HEK293 (cell line): ENCODE results near the gene OR51E1.

Source experiments
- CTCF ChIA-PET: fragments of 350-600 bp; formaldehyde crosslinking; extraction: SDS; loops from one replicate; lab custom pipeline; 2021; ENCODE audit warnings: antibody characterized with exemption; lab: Yijun Ruan, JAX
- POLR2A ChIA-PET: fragments of 300-600 bp; formaldehyde crosslinking; extraction: SDS; loops from one replicate; lab custom pipeline; 2020; ENCODE audit warnings: antibody characterized with exemption, inconsistent platforms; lab: Yijun Ruan, JAX
- H3K27ac ChIP-seq: fragments of 200-500 bp; sonication (Bioruptor generic); 2 replicates; pipeline ENCODE4 v1.5.1; 2014; ENCODE audit warnings: low read depth, low read length, control low read depth, inconsistent platforms; ENCODE audit errors: extremely low read depth
- H3K36me3 ChIP-seq, 2 experiments: fragments of 200-500 bp in 1 of 2; sonication (Bioruptor generic) in 1 of 2; 1 replicate in 1 of 2; 2 replicates in 1 of 2; pipeline ENCODE4 v1.5.1; 2014 to 2017; ENCODE audit warnings: inconsistent platforms in 2 of 2, low read length in 2 of 2; ENCODE audit not compliant: control insufficient read depth in 2 of 2, insufficient read depth in 1 of 2
- H3K4me1 ChIP-seq: fragments of 200-500 bp; sonication (Bioruptor generic); 2 replicates; pipeline ENCODE4 v1.5.1; 2014; ENCODE audit warnings: mild to moderate bottlenecking, low read length, inconsistent platforms; ENCODE audit not compliant: control insufficient read depth, insufficient read depth
- H3K4me3 ChIP-seq: 2 replicates; pipeline ENCODE4 v1.5.1; 2011; ENCODE audit warnings: low read depth, mild to moderate bottlenecking, control low read depth, low read length, moderate library complexity
- H3K9me3 ChIP-seq: fragments of 200-500 bp; sonication (Bioruptor generic); 2 replicates; pipeline ENCODE4 v1.5.1; 2014; ENCODE audit warnings: low read depth, low read length, inconsistent platforms; ENCODE audit not compliant: control insufficient read depth, insufficient read depth
- ELK4 ChIP-seq: IDR thresholded peaks from 2 replicates; pipeline ENCODE4 v1.6.1; 2011; ENCODE audit warnings: mild to moderate bottlenecking, low read depth, low read length, borderline replicate concordance
- GLI2 ChIP-seq: fragments of 450-650 bp; formaldehyde crosslinking; IDR thresholded peaks from 2 replicates; pipeline ENCODE4; 2017; ENCODE audit warnings: missing biosample characterization, missing genetic modification characterization, low read depth, borderline replicate concordance
- IKZF3 ChIP-seq: fragments of 450-650 bp; IDR thresholded peaks from 2 replicates; pipeline ENCODE4 v1.5.0; 2018; ENCODE audit warnings: missing biosample characterization, mild to moderate bottlenecking, missing genetic modification characterization, moderate library complexity
- KLF10 ChIP-seq: fragments of 450-650 bp; IDR thresholded peaks from 2 replicates; pipeline ENCODE4 v1.5.1; 2018; ENCODE audit warnings: missing biosample characterization, mild to moderate bottlenecking, missing genetic modification characterization
- TRIM28 ChIP-seq: IDR thresholded peaks from 2 replicates; pipeline ENCODE4 v1.6.1; 2011; ENCODE audit warnings: low read length, control low read depth, borderline replicate concordance
- YY1 ChIP-seq: fragments of 450-650 bp; formaldehyde crosslinking; IDR thresholded peaks from 2 replicates; pipeline ENCODE4 v1.5.1; 2018; ENCODE audit warnings: missing biosample characterization, missing genetic modification characterization
- ZBTB21 ChIP-seq: fragments of 450-650 bp; formaldehyde crosslinking; IDR thresholded peaks from 2 replicates; pipeline ENCODE4 v1.5.1; 2017; ENCODE audit warnings: missing biosample characterization, missing genetic modification characterization
- ZBTB26 ChIP-seq: fragments of 450-650 bp; formaldehyde crosslinking; optimal IDR thresholded peaks from 2 replicates; pipeline ENCODE3; 2016; ENCODE audit warnings: missing biosample characterization, mild to moderate bottlenecking, missing genetic modification characterization
- ZBTB48 ChIP-seq: fragments of 450-650 bp; formaldehyde crosslinking; IDR thresholded peaks from 2 replicates; pipeline ENCODE4 v1.5.1; 2016; ENCODE audit warnings: missing biosample characterization, missing genetic modification characterization
- ZBTB7A ChIP-seq: fragments of 450-650 bp; formaldehyde crosslinking; IDR thresholded peaks from 2 replicates; pipeline ENCODE4 v1.5.1; 2016; ENCODE audit warnings: low read depth, missing biosample characterization, missing genetic modification characterization
- ZBTB8A ChIP-seq: fragments of 450-650 bp; formaldehyde crosslinking; IDR thresholded peaks from 2 replicates; pipeline ENCODE4 v1.5.1; 2016; ENCODE audit warnings: missing biosample characterization, missing genetic modification characterization
- ZFP41 ChIP-seq: fragments of 450-650 bp; formaldehyde crosslinking; IDR thresholded peaks from 2 replicates; pipeline ENCODE4 v1.5.1; 2016; ENCODE audit warnings: missing biosample characterization, missing genetic modification characterization, borderline replicate concordance
- ZIC2 ChIP-seq: fragments of 450-650 bp; formaldehyde crosslinking; IDR thresholded peaks from 2 replicates; pipeline ENCODE4 v1.5.1; 2016; ENCODE audit warnings: missing biosample characterization, missing genetic modification characterization
- ZNF132 ChIP-seq: fragments of 450-650 bp; formaldehyde crosslinking; IDR thresholded peaks from 2 replicates; pipeline ENCODE4 v1.5.1; 2017; ENCODE audit warnings: missing biosample characterization, missing genetic modification characterization, borderline replicate concordance
- ZNF140 ChIP-seq: fragments of 450-650 bp; formaldehyde crosslinking; IDR thresholded peaks from 2 replicates; pipeline ENCODE4 v1.5.1; 2016; ENCODE audit warnings: missing biosample characterization, missing genetic modification characterization
- ZNF169 ChIP-seq: fragments of 450-650 bp; formaldehyde crosslinking; IDR thresholded peaks from 2 replicates; pipeline ENCODE4 v1.5.1; 2016; ENCODE audit warnings: missing biosample characterization, missing genetic modification characterization
- ZNF184 ChIP-seq: fragments of 450-650 bp; IDR thresholded peaks from 2 replicates; pipeline ENCODE4 v1.5.1; 2018; ENCODE audit warnings: missing biosample characterization, mild to moderate bottlenecking, missing genetic modification characterization
- ZNF19 ChIP-seq: fragments of 450-650 bp; formaldehyde crosslinking; IDR thresholded peaks from 2 replicates; pipeline ENCODE4; 2016; ENCODE audit warnings: missing biosample characterization, missing genetic modification characterization, low read depth
- ZNF2 ChIP-seq: fragments of 450-650 bp; formaldehyde crosslinking; IDR thresholded peaks from 2 replicates; pipeline ENCODE4 v1.5.1; 2016; ENCODE audit warnings: missing biosample characterization, missing genetic modification characterization
- ZNF23 ChIP-seq: fragments of 450-650 bp; formaldehyde crosslinking; IDR thresholded peaks from 2 replicates; pipeline ENCODE4 v1.5.1; 2016; ENCODE audit warnings: missing biosample characterization, missing genetic modification characterization, borderline replicate concordance
- ZNF449 ChIP-seq: fragments of 450-650 bp; formaldehyde crosslinking; IDR thresholded peaks from 2 replicates; pipeline ENCODE4 v1.5.1; 2017; ENCODE audit warnings: missing biosample characterization, mild to moderate bottlenecking, missing genetic modification characterization, moderate library complexity
- ZNF473 ChIP-seq: fragments of 450-650 bp; formaldehyde crosslinking; IDR thresholded peaks from 2 replicates; pipeline ENCODE4 v1.5.1; 2017; ENCODE audit warnings: missing biosample characterization, missing genetic modification characterization
- ZNF510 ChIP-seq: fragments of 450-650 bp; formaldehyde crosslinking; IDR thresholded peaks from 2 replicates; pipeline ENCODE4 v1.5.1; 2018; ENCODE audit warnings: mild to moderate bottlenecking, missing genetic modification characterization, missing biosample characterization; ENCODE audit not compliant: insufficient replicate concordance
- ZNF530 ChIP-seq: fragments of 450-650 bp; formaldehyde crosslinking; IDR thresholded peaks from 2 replicates; pipeline ENCODE4 v1.5.1; 2016; ENCODE audit warnings: low read depth, missing biosample characterization, missing genetic modification characterization
- ZNF629 ChIP-seq: fragments of 450-650 bp; formaldehyde crosslinking; IDR thresholded peaks from 2 replicates; pipeline ENCODE4 v1.5.1; 2017; ENCODE audit warnings: missing biosample characterization, missing genetic modification characterization
- ZNF664 ChIP-seq: fragments of 450-650 bp; formaldehyde crosslinking; IDR thresholded peaks from 2 replicates; pipeline ENCODE4 v1.5.1; 2016; ENCODE audit warnings: missing biosample characterization, missing genetic modification characterization
- ZNF704 ChIP-seq: fragments of 450-650 bp; formaldehyde crosslinking; IDR thresholded peaks from 2 replicates; pipeline ENCODE4 v1.5.1; 2016; ENCODE audit warnings: missing biosample characterization, missing genetic modification characterization
- ZNF747 ChIP-seq: fragments of 450-650 bp; formaldehyde crosslinking; IDR thresholded peaks from 2 replicates; pipeline ENCODE4 v1.5.1; 2016; ENCODE audit warnings: missing biosample characterization, missing genetic modification characterization
- ZNF76 ChIP-seq: fragments of 450-650 bp; formaldehyde crosslinking; IDR thresholded peaks from 2 replicates; pipeline ENCODE4; 2016; ENCODE audit warnings: low read depth, missing biosample characterization, missing genetic modification characterization, borderline replicate concordance
- ZNF777 ChIP-seq: fragments of 450-650 bp; formaldehyde crosslinking; IDR thresholded peaks from 2 replicates; pipeline ENCODE4 v1.5.1; 2017; ENCODE audit warnings: missing biosample characterization, missing genetic modification characterization, borderline replicate concordance

The OR51E1 gene

GRCh38 chr11:4665424-4665823 is 21.6 kb downstream of the OR51E1 start:
- Histone ChIP-seq H3K4me1 (no peaks in the 10 kb centered on the region), H3K9me3 (no peaks in the 10 kb centered on the region), H3K27ac (no peak overlapping the region), H3K36me3 (no peaks in the 10 kb centered on the region), H3K4me3 (no peak overlapping the region)
- CTCF ChIA-PET: no interaction called here
- TF ChIP-seq ZNF19 (no peak), ZNF140 (tag by site-specific recombination) (no peak), ZNF629 (no peak), ZNF184 (tag by site-specific recombination) (no peak), ZNF664 (tag by site-specific recombination) (no peak), YY1 (tag by site-specific recombination) (no peak), ZBTB7A (tag by site-specific recombination) (no peak), ZNF510 (tag by site-specific recombination) (no peak), ZNF530 (tag by site-specific recombination) (no peak)
- POLR2A ChIA-PET: no interaction called here

GRCh38 chr11:4671741-4672140 is 28.0 kb downstream of the OR51E1 start:
- no peaks in the 10 kb centered on the region for H3K9me3 ChIP-seq
- CTCF ChIA-PET: no interaction called here
- no peak overlapping the region for H3K27ac ChIP-seq
- no peaks in the 10 kb centered on the region for H3K4me1 ChIP-seq
- no peak for TF ChIP-seq ZBTB7A (tag by site-specific recombination)
- no peak for TF ChIP-seq ZIC2 (tag by site-specific recombination)
- no peak for TF ChIP-seq KLF10 (tag by site-specific recombination)
- no peak for TF ChIP-seq ZBTB48 (tag by site-specific recombination)
- TF ChIP-seq ZBTB26 (tag by site-specific recombination): no peak
- TF ChIP-seq ZBTB8A (tag by site-specific recombination): no peak
- TF ChIP-seq ZBTB21 (tag by site-specific recombination): no peak
- no peak for TF ChIP-seq TRIM28
- no peak for TF ChIP-seq ZNF2 (tag by site-specific recombination)
- no peak overlapping the region for H3K4me3 ChIP-seq
- POLR2A ChIA-PET: no interaction called here
- no peaks in the 10 kb centered on the region for H3K36me3 ChIP-seq

- CTCF ChIA-PET: no interaction called here
- POLR2A ChIA-PET: no interaction called here
- no peak overlapping the region for H3K27ac ChIP-seq
These were observed 28.7 kb downstream of the OR51E1 start for GRCh38 chr11:4672470-4672869.

More at GRCh38 chr11:4672470-4672869, 28.7 kb downstream of the OR51E1 start:
- H3K9me3 ChIP-seq: no peaks in the 10 kb centered on the region
- no peak for TF ChIP-seq ZNF76 (tag by site-specific recombination)
- no peak for TF ChIP-seq ZNF449 (tag by site-specific recombination)
- no peak for TF ChIP-seq ZFP41 (tag by site-specific recombination)
- no peak for TF ChIP-seq GLI2 (tag by site-specific recombination)
- TF ChIP-seq ZNF747 (tag by site-specific recombination): no peak
- no peak for TF ChIP-seq ZNF473
- no peak for TF ChIP-seq ZNF704 (tag by site-specific recombination)
- TF ChIP-seq ZNF132 (tag by site-specific recombination): no peak
- no peak for TF ChIP-seq ELK4
- TF ChIP-seq IKZF3 (tag by site-specific recombination): no peak
- no peak for TF ChIP-seq ZNF23
- TF ChIP-seq ZNF777 (tag by site-specific recombination): no peak
- no peak for TF ChIP-seq ZNF169 (tag by site-specific recombination)
- no peaks in the 10 kb centered on the region for H3K36me3 ChIP-seq
- H3K4me1 ChIP-seq: no peaks in the 10 kb centered on the region
- H3K4me3 ChIP-seq: no peak overlapping the region
